ENCODE results near the gene PREX1. TPM values are rescaled to one million over a fixed set of nuclear protein-coding genes. Genes with fewer than 3 reads are reported as not detected.

The PREX1 gene
- total and polyA plus RNA-seq, 2 of the 4 experiments (the other 2 are of a cell fraction): 0.67 to 0.72 TPM

DNA sequence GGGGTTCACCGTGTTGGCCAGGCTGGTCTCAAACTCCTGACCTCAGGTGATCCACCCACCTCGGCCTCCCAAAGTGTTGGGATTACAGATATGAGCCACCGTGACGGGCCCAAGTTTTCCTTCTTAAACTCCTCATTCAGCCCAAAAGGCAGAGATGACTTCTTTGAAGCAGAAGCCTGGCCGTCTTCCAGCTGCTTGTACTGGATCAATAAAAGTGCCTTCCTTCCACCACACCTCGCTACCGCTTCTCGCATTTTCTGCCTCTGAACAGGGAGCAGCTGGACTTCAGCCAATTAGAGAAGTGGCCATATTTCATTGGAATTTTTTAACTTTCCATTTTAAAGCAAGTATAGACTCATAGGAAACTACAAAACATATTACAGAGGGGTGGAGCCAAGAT is 241.1 kb downstream of the PREX1 start:
- Histone ChIP-seq H3K79me1 (ENCODE audit: low read depth in 1 of 2, low read length in 2 of 2) (no peaks in the 10 kb centered on the region), H2AFZ (replicated peaks; ENCODE audit: low read length, poor library complexity) (no peak overlapping the region), H3K56ac (ENCODE audit: extremely low read depth, insufficient read depth, low read length) (no peak overlapping the region), H3K9me1 (ENCODE audit: insufficient read depth, low read length) (no peaks in the 10 kb centered on the region), H3K18ac (ENCODE audit: low read depth, low read length) (no peak overlapping the region), H4K8ac (ENCODE audit: low read depth in 2 of 2, low read length in 2 of 2) (no peak overlapping the region), H3K9ac (ENCODE audit: low read depth, low read length) (no peak overlapping the region), H3K27me3 (ENCODE audit: control insufficient read depth, insufficient read depth, low read length) (peaks cover 10% of the 10 kb centered on the region), H3K4me3 (ENCODE audit: insufficient read depth, low read depth, low read length) (no peak overlapping the region), H2BK20ac (ENCODE audit: low read depth, low read length) (no peak overlapping the region), H2BK120ac (ENCODE audit: low read depth, low read length) (no peak overlapping the region), H4K5ac (ENCODE audit: low read depth, low read length) (no peak overlapping the region), H3K4me2 (ENCODE audit: low read depth, low read length) (no peak overlapping the region), H4K20me1 (ENCODE audit: insufficient read depth, low read length) (no peaks in the 10 kb centered on the region), H2BK15ac (ENCODE audit: low read depth, low read length) (no peak overlapping the region), H2AK9ac (replicated peaks; ENCODE audit: low read depth, low read length, poor library complexity) (no peak overlapping the region), H2AK5ac (ENCODE audit: low read depth, low read length) (no peak overlapping the region), H3K23ac (ENCODE audit: low read depth, low read length) (no peak overlapping the region), H3K4ac (ENCODE audit: low read depth, low read length) (no peak overlapping the region), H3K36me3 (ENCODE audit: control insufficient read depth, insufficient read depth, low read length) (no peaks in the 10 kb centered on the region), H3K14ac (replicated peaks; ENCODE audit: low read depth, low read length) (no peak overlapping the region), H4K91ac (ENCODE audit: insufficient read depth, low read depth, low read length) (no peak overlapping the region), H3K9me3 (ENCODE audit: control insufficient read depth, insufficient read depth, low read length) (no peaks in the 10 kb centered on the region), H2BK5ac (ENCODE audit: low read depth, low read length, poor library complexity, severe bottlenecking) (no peak overlapping the region), H3K27ac (ENCODE audit: insufficient read depth, low read length) (no peak overlapping the region), H3K4me1 (ENCODE audit: control insufficient read depth, insufficient read depth, low read length) (no peaks in the 10 kb centered on the region)
- ATAC-seq (ENCODE audit: low read depth) (no peak), DNase-seq (no peak)
- POLR2A ChIA-PET (ENCODE audit: unreplicated experiment): no interaction called here
- TF ChIP-seq, protein P1, sequence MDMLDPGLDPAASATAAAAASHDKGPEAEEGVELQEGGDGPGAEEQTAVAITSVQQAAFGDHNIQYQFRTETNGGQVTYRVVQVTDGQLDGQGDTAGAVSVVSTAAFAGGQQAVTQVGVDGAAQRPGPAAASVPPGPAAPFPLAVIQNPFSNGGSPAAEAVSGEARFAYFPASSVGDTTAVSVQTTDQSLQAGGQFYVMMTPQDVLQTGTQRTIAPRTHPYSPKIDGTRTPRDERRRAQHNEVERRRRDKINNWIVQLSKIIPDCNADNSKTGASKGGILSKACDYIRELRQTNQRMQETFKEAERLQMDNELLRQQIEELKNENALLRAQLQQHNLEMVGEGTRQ (IDR thresholded peaks at IDR 0.05; ENCODE audit: low read depth, low read length): no peak
- TF ChIP-seq, protein P2, sequence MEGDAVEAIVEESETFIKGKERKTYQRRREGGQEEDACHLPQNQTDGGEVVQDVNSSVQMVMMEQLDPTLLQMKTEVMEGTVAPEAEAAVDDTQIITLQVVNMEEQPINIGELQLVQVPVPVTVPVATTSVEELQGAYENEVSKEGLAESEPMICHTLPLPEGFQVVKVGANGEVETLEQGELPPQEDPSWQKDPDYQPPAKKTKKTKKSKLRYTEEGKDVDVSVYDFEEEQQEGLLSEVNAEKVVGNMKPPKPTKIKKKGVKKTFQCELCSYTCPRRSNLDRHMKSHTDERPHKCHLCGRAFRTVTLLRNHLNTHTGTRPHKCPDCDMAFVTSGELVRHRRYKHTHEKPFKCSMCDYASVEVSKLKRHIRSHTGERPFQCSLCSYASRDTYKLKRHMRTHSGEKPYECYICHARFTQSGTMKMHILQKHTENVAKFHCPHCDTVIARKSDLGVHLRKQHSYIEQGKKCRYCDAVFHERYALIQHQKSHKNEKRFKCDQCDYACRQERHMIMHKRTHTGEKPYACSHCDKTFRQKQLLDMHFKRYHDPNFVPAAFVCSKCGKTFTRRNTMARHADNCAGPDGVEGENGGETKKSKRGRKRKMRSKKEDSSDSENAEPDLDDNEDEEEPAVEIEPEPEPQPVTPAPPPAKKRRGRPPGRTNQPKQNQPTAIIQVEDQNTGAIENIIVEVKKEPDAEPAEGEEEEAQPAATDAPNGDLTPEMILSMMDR (conservative IDR thresholded peaks at IDR 0.05; ENCODE audit: low read depth, low read length): no peak
- TF ChIP-seq RAD21 (IDR thresholded peaks at IDR 0.05; ENCODE audit: low read length) (no peak), MAFK (IDR thresholded peaks at IDR 0.05; ENCODE audit: low read depth, low read length) (no peak), MAZ (IDR thresholded peaks at IDR 0.05; ENCODE audit: borderline replicate concordance, low read depth, low read length) (no peak), POLR2A (IDR thresholded peaks at IDR 0.05; ENCODE audit: low read depth, low read length) (no peak), ELK1 (IDR thresholded peaks at IDR 0.05; ENCODE audit: borderline replicate concordance, low read depth, low read length) (no peak), CHD1 (IDR thresholded peaks at IDR 0.05; ENCODE audit: low read depth, low read length) (no peak), RFX5 (IDR thresholded peaks at IDR 0.05; ENCODE audit: low read depth, low read length) (no peak), NFE2L2 (IDR thresholded peaks at IDR 0.05; ENCODE audit: low read depth, low read length) (no peak), MXI1 (IDR thresholded peaks at IDR 0.05; ENCODE audit: borderline replicate concordance, low read depth, low read length) (no peak), CEBPB (IDR thresholded peaks at IDR 0.05; ENCODE audit: low read depth, low read length) (no peak), SMC3 (IDR thresholded peaks at IDR 0.05; ENCODE audit: low read depth, low read length) (no peak), RCOR1 (IDR thresholded peaks at IDR 0.05; ENCODE audit: insufficient replicate concordance, low read length) (no peak), FOS (IDR thresholded peaks at IDR 0.05; ENCODE audit: low read depth, low read length) (no peak), BHLHE40 (IDR thresholded peaks at IDR 0.05; ENCODE audit: low read depth, low read length) (no peak)
- in situ Hi-C loops (cut with MboI; ENCODE audit: low sequenced_read_pairs): no loop called here
- intact Hi-C loops (cut with micrococcal nuclease): no loop called here
- CTCF ChIA-PET: no interaction called here
- no CpG with 5 or more reads among the region's 8 CpGs for WGBS, 2 experiments (ENCODE audit: extremely low coverage in 2 of 2, insufficient read length in 1 of 2)
- no TSS peak for BruUV-seq (replicated peaks)
- dilution Hi-C loops (cut with HindIII; ENCODE audit: low sequenced_read_pairs, unreplicated experiment): no loop called here
